SU-DHL-6 (cell line): ENCODE results near the gene NKAP.

ENCODE experiments used
- EZH2phosphoT487 ChIP-seq: fragments of 200-600 bp; sonication (generic), shearing (Covaris generic); conservative IDR thresholded peaks from 2 replicates; pipeline ENCODE4 v1.6.1; 2018; ENCODE audit warnings: mild to moderate bottlenecking, antibody characterized with exemption, low read length, moderate library complexity, mixed read lengths
- TF ChIP-seq, protein P1 (sequence below): fragments of 200-600 bp; sonication (generic); IDR thresholded peaks from one replicate; pipeline ENCODE4 v1.5.1; 2017; ENCODE audit warnings: antibody characterized with exemption, mild to moderate bottlenecking, low read length, moderate library complexity; ENCODE audit not compliant: insufficient read depth, poor library complexity, severe bottlenecking

DNA sequence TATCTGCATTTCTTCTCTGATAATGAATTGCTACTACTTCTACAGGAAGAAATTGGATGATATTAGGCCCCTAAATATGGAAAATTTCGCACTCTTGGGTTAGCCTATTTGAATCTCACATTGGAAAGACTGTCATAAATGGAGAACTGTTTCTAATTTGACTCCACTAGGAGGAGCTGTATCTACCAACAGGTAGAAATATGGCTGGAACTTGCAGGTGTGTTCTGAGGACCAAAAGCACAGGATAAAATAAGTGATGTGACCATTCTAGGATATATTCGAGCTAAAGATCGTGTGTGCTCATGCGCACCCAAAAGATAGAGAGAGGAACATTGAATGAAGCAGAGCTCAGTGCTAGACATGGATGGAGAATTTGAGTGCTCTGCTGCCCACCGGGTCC lies 4.8 kb upstream of the NKAP start:
- TF ChIP-seq, protein P1, sequence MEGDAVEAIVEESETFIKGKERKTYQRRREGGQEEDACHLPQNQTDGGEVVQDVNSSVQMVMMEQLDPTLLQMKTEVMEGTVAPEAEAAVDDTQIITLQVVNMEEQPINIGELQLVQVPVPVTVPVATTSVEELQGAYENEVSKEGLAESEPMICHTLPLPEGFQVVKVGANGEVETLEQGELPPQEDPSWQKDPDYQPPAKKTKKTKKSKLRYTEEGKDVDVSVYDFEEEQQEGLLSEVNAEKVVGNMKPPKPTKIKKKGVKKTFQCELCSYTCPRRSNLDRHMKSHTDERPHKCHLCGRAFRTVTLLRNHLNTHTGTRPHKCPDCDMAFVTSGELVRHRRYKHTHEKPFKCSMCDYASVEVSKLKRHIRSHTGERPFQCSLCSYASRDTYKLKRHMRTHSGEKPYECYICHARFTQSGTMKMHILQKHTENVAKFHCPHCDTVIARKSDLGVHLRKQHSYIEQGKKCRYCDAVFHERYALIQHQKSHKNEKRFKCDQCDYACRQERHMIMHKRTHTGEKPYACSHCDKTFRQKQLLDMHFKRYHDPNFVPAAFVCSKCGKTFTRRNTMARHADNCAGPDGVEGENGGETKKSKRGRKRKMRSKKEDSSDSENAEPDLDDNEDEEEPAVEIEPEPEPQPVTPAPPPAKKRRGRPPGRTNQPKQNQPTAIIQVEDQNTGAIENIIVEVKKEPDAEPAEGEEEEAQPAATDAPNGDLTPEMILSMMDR: no peak
- TF ChIP-seq EZH2phosphoT487: no peak
